ENCODE data around the gene ISG20.

The ISG20 gene

GRCh38 chr15:88663141-88663621 lies 24.4 kb downstream of the ISG20 start:
- TF ChIP-seq MAX (IDR thresholded peaks at IDR 0.05) (no peak), EP300 (IDR thresholded peaks at IDR 0.05; ENCODE audit: borderline replicate concordance) (no peak), RAD21 (IDR thresholded peaks at IDR 0.05; ENCODE audit: low read depth) (no peak), TEAD4 (IDR thresholded peaks at IDR 0.05) (no peak), TCF12 (IDR thresholded peaks at IDR 0.05; ENCODE audit: low read depth) (no peak), REST (IDR thresholded peaks at IDR 0.05; ENCODE audit: low read depth) (no peak)

GRCh38 chr15:88664151-88664778 lies 25.4 kb downstream of the ISG20 start:
- peak; percentile 27; the same call in 1 of the 2 replicates for TF ChIP-seq RAD21 (IDR thresholded peaks at IDR 0.05; ENCODE audit: low read depth)
- no peak for TF ChIP-seq FOXM1 (IDR thresholded peaks at IDR 0.05; ENCODE audit: borderline replicate concordance, low read depth)

DNA sequence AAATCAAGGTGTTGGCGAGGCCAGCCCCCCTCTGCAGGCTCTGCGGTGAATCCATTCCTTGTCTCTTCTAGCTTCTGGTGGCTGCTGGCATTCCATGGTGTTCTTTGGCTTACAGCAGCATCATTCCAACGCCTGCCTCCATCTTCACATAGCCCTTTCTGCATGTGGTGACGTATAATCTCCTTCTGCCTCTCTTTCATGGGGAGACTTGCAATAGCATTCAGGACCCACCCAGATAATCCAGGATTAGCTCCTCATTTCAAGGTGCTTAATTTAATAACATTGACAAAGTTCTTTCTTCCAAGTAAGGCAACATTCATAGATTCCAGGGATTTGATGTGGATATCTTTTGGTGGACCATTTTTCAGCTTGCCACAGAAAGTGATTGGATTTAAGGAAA lies 35.8 kb downstream of the ISG20 start:
- no peak for TF ChIP-seq EP300 (IDR thresholded peaks at IDR 0.05; ENCODE audit: borderline replicate concordance)
- TF ChIP-seq NFIC (IDR thresholded peaks at IDR 0.05): no peak
- TF ChIP-seq, protein P1, sequence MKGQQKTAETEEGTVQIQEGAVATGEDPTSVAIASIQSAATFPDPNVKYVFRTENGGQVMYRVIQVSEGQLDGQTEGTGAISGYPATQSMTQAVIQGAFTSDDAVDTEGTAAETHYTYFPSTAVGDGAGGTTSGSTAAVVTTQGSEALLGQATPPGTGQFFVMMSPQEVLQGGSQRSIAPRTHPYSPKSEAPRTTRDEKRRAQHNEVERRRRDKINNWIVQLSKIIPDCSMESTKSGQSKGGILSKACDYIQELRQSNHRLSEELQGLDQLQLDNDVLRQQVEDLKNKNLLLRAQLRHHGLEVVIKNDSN (IDR thresholded peaks at IDR 0.05): no peak
- no peak for TF ChIP-seq MAX (IDR thresholded peaks at IDR 0.05)
- no peak for TF ChIP-seq CREB1 (IDR thresholded peaks at IDR 0.05; ENCODE audit: low read depth)
- TF ChIP-seq TAF1 (IDR thresholded peaks at IDR 0.05; ENCODE audit: low read depth): no peak
- TF ChIP-seq FOXM1 (IDR thresholded peaks at IDR 0.05; ENCODE audit: borderline replicate concordance, low read depth): no peak
- no peak for TF ChIP-seq ZBTB7A (IDR thresholded peaks at IDR 0.05; ENCODE audit: low read depth)
- no peak for TF ChIP-seq EGR1 (IDR thresholded peaks at IDR 0.05)

DNA sequence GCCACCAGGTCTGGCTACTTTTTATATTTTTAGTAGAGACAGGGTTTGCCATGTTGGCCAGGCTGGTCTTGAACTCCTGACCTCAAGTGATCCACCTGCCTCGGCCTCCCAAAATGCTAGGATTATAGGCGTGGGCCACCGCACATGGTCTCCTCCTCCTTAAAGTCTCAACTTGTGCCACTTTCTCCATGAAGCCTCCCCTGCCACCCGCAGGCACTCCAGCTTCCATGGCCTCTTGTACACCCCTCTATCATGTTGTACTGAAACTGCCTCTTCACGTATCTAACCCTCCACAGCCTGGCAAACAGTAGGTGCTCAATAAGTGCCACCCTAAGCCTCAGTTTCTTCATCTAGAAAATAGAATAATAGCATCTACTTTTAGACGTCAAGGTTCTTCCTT lies 39.9 kb downstream of the ISG20 start:
- TF ChIP-seq EGR1 (IDR thresholded peaks at IDR 0.05) (no peak), CEBPB (IDR thresholded peaks at IDR 0.05) (no peak), NFIC (IDR thresholded peaks at IDR 0.05) (no peak)

- TF ChIP-seq TAF1 (IDR thresholded peaks at IDR 0.05; ENCODE audit: low read depth): no peak
- TF ChIP-seq RAD21 (IDR thresholded peaks at IDR 0.05; ENCODE audit: low read depth): no peak
- no peak for TF ChIP-seq NFIC (IDR thresholded peaks at IDR 0.05)
- TF ChIP-seq MAX (IDR thresholded peaks at IDR 0.05): no peak
- TF ChIP-seq TEAD4 (IDR thresholded peaks at IDR 0.05): no peak
- no peak for TF ChIP-seq CREB1 (IDR thresholded peaks at IDR 0.05; ENCODE audit: low read depth)
- TF ChIP-seq REST (IDR thresholded peaks at IDR 0.05; ENCODE audit: low read depth): no peak
- no peak for TF ChIP-seq TCF12 (IDR thresholded peaks at IDR 0.05; ENCODE audit: low read depth)
These were observed 41.6 kb downstream of the ISG20 start for GRCh38 chr15:88680241-88681001.

DNA sequence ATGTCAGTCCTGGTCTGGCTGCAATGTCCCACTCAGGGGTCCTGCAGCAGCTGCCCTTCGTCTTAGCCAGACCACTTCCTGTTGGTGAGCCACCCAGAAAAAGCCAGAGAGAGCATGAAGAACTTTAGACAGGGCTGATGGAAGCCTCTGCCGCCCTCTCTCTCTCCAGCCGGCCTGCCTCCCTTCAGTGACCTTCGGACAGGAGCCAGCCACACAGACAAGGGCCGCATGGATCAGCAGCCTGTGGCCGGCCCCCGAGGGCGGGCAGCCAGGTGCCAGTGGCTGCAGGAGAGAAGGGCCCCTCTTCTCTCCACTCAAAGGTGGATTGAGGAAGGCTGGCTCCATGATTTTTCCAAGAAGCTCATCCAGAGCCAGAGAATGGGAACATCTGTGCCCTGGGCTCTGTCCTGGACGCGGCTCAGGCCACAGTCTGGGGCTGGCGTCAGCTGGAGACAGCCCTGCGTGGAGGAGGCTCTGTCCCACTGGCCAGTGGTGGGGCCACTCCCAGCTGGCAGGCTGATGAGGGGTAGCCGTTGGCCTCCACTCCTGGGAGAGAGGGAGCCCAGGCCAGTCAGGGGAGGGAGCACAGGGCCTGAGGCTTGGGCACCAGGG lies 42.9 kb downstream of the ISG20 start:
- TF ChIP-seq EGR1 (IDR thresholded peaks at IDR 0.05): no peak
- no peak for TF ChIP-seq FOXM1 (IDR thresholded peaks at IDR 0.05; ENCODE audit: borderline replicate concordance, low read depth)
- TF ChIP-seq, protein P1 (IDR thresholded peaks at IDR 0.05): no peak
- no peak for TF ChIP-seq RAD21 (IDR thresholded peaks at IDR 0.05; ENCODE audit: low read depth)
- TF ChIP-seq TAF1 (IDR thresholded peaks at IDR 0.05; ENCODE audit: low read depth): no peak
- TF ChIP-seq NFIC (IDR thresholded peaks at IDR 0.05): no peak
- no peak for TF ChIP-seq CEBPB (IDR thresholded peaks at IDR 0.05)
- TF ChIP-seq REST (IDR thresholded peaks at IDR 0.05; ENCODE audit: low read depth): no peak
- TF ChIP-seq YY1 (IDR thresholded peaks at IDR 0.05; ENCODE audit: low read depth): no peak
- no peak for TF ChIP-seq TCF12 (IDR thresholded peaks at IDR 0.05; ENCODE audit: low read depth)

All from Ishikawa (cell line).